ENCODE results near the gene FNDC10.
A peak's percentile ranks its signal among the peaks of the same experiment; 100 is the strongest.

The FNDC10 gene

DNA sequence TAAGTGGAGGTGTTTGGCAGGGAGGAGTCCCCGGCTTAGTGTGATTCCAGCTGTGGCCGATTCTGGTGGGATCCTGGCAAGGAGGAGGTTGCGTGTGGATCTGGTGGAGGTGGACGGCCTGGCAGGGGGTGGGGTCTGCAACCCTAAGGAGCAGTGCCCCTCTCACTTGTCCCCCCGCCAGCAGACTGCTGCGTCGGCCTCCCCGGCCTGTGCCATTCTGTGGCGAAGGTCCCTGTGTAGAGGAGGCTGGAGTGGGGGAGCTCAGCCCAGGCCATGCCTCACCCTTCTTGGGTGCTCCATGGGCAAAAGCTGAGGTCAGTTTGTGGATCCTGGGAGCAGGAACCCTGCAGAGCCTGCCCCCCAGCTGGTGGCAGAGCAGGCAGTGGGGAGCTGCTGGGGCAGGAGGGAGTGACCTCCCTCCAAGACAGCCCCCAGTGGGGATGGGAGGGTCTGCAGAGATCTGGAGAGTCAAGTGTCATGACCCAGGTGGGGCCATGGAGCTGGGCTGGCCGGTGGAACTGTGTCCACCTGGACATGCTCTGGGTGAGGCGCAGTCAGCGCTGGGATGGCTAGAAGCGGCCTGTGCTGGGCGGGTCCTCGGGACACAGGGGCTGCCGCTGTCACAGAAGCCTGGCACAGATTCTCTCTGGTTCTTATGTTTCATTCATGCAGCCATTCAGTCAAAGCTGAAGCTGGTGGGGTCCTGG, 20.7 kb upstream of the FNDC10 start:
- no peak for TF ChIP-seq MAX (IDR thresholded peaks at IDR 0.05)
- no peak for TF ChIP-seq CREB1 (IDR thresholded peaks at IDR 0.05; ENCODE audit: low read depth)
- TF ChIP-seq EP300 (IDR thresholded peaks at IDR 0.05; ENCODE audit: borderline replicate concordance), result no peak
- no peak for TF ChIP-seq EGR1 (IDR thresholded peaks at IDR 0.05)
- TF ChIP-seq, protein P1, sequence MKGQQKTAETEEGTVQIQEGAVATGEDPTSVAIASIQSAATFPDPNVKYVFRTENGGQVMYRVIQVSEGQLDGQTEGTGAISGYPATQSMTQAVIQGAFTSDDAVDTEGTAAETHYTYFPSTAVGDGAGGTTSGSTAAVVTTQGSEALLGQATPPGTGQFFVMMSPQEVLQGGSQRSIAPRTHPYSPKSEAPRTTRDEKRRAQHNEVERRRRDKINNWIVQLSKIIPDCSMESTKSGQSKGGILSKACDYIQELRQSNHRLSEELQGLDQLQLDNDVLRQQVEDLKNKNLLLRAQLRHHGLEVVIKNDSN (IDR thresholded peaks at IDR 0.05), result no peak
- no peak for TF ChIP-seq REST (IDR thresholded peaks at IDR 0.05; ENCODE audit: low read depth)
- no peak for TF ChIP-seq TCF12 (IDR thresholded peaks at IDR 0.05; ENCODE audit: low read depth)
- no peak for TF ChIP-seq CEBPB (IDR thresholded peaks at IDR 0.05)
- TF ChIP-seq RAD21 (IDR thresholded peaks at IDR 0.05; ENCODE audit: low read depth), result no peak
- no peak for TF ChIP-seq NFIC (IDR thresholded peaks at IDR 0.05)
- TF ChIP-seq ZBTB7A (IDR thresholded peaks at IDR 0.05; ENCODE audit: low read depth), result no peak
- no peak for TF ChIP-seq FOXM1 (IDR thresholded peaks at IDR 0.05; ENCODE audit: borderline replicate concordance, low read depth)
- no peak for TF ChIP-seq YY1 (IDR thresholded peaks at IDR 0.05; ENCODE audit: low read depth)

DNA sequence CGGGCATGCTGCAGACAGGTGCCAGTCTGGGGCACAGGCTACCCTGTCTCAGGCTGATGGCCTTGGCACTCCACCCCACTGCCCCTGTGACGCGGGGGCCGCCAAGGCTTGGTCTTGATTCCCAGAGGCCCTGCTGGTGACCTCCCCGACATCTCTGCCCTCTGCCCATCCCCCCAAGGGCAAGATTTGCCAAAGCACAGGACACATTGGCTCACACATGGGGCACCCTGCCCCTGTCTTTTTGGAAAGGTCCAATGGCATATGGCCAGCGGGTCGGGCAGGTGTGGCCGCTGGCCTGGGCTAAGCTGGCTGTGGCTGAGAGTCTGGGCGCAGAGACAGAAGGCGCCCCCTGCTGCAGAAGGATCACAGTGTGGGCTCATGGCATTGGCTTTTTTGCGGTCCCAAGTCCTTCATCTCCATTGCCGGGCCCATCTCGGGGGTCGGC, 20.0 kb upstream of the FNDC10 start:
- TF ChIP-seq CREB1 (IDR thresholded peaks at IDR 0.05; ENCODE audit: low read depth) (no peak), RAD21 (IDR thresholded peaks at IDR 0.05; ENCODE audit: low read depth) (peak; percentile 39)

DNA sequence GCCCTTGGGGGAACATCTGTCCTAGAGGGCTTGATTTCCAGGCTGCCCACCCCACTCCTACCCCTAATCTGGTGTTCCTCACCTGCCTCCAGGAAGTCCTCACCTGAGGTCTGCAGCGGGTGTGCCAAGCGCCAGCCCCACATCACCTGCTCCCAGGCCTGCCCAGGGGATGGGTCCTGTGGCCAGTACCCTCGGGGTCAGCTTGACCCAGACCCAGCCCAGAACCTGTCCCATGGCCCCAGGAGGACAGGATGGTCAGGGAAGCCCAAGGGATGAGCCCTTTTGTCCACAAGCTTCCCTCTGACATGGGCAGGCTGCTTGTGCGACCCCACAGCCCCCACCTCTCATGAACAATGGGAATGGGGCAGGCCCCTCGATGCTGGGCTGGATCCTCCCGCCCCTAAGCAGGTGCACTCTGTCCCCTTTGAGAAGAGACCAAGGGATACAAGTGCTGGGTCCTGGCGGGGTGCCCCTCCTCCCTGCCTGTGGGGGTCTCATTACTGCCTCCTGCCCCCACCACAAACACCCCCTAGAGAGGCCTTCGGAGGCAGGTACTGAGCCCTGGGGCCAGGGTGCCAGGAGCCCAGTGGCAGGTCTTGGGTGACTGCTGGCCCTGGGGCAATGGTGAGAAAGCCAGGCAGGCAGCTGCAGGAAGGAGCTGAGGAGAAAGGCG, 18.6 kb upstream of the FNDC10 start:
- TF ChIP-seq YY1 (IDR thresholded peaks at IDR 0.05; ENCODE audit: low read depth), result no peak

DNA sequence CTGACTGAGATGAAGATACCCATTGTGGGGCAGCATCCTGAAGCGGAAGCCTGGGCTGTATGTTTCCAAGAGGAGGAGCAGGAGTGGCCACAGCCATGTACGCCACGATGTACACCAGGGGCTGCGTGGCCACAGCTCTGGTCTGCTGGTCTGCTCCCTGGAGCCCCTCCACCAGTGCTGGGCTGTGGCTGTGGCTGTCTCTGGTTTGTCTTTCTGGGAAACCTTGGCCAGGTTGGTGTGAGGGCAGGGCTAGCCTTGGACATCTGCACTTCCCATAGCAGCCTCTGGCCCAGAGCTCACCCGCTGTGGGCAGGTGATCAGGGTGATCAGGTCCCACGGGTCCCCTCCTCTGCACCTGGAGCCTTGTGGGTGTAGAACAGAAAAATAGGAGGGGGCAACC, 18.0 kb upstream of the FNDC10 start:
- no peak for TF ChIP-seq YY1 (IDR thresholded peaks at IDR 0.05; ENCODE audit: low read depth)
- TF ChIP-seq EGR1 (IDR thresholded peaks at IDR 0.05), result no peak
- TF ChIP-seq CREB1 (IDR thresholded peaks at IDR 0.05; ENCODE audit: low read depth), result no peak
- TF ChIP-seq ZBTB7A (IDR thresholded peaks at IDR 0.05; ENCODE audit: low read depth), result no peak
- TF ChIP-seq TCF12 (IDR thresholded peaks at IDR 0.05; ENCODE audit: low read depth), result no peak
- TF ChIP-seq TAF1 (IDR thresholded peaks at IDR 0.05; ENCODE audit: low read depth), result no peak
- TF ChIP-seq, protein P1 (IDR thresholded peaks at IDR 0.05), result no peak

DNA sequence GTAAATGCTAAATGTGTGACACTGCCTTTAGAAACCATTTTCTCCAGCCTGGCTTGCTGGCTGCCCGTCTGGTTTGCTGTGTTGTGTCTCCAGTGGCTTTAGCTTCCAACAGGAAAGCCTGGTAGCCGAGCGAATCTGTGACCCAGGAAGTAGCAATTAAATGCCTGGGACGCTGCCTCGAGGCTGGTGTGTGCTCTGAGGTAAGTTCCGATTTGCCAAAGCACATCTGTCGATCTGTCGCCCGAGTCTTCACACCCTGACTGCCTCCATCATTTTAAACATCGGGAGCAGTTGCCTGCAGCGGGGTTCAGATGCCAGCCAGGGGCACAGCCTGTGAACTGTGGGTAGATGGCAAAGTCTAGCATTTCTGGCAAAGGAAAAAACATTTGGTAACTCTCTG, 17.6 kb upstream of the FNDC10 start:
- TF ChIP-seq NFIC (IDR thresholded peaks at IDR 0.05) (no peak), TEAD4 (IDR thresholded peaks at IDR 0.05) (no peak), RAD21 (IDR thresholded peaks at IDR 0.05; ENCODE audit: low read depth) (no peak), CREB1 (IDR thresholded peaks at IDR 0.05; ENCODE audit: low read depth) (no peak)

DNA sequence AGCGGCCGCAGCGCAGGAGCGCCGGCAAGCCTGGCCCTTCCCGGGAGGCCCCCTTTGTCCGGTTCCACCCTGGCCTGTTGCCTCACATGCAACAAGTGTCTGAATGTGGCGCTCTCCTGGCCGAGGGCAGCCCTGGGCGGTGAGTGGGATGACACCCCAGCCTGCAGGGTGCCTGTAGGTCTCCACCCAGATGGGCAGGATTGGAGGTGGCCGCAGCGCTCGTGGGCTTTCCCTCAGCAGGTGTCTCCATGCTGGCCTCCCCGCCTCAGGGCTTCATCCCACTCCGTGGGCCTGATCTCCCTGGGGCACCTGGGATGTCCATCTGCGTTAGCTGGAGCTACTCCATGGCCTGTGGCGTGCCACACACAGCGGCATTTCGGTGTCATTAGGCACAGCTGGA, 16.9 kb upstream of the FNDC10 start:
- TF ChIP-seq TCF12 (IDR thresholded peaks at IDR 0.05; ENCODE audit: low read depth), result no peak
- no peak for TF ChIP-seq CEBPB (IDR thresholded peaks at IDR 0.05)
- TF ChIP-seq, protein P1 (IDR thresholded peaks at IDR 0.05), result no peak
- TF ChIP-seq TAF1 (IDR thresholded peaks at IDR 0.05; ENCODE audit: low read depth), result no peak
- TF ChIP-seq NFIC (IDR thresholded peaks at IDR 0.05), result no peak
- no peak for TF ChIP-seq MAX (IDR thresholded peaks at IDR 0.05)
- TF ChIP-seq TEAD4 (IDR thresholded peaks at IDR 0.05), result no peak

DNA sequence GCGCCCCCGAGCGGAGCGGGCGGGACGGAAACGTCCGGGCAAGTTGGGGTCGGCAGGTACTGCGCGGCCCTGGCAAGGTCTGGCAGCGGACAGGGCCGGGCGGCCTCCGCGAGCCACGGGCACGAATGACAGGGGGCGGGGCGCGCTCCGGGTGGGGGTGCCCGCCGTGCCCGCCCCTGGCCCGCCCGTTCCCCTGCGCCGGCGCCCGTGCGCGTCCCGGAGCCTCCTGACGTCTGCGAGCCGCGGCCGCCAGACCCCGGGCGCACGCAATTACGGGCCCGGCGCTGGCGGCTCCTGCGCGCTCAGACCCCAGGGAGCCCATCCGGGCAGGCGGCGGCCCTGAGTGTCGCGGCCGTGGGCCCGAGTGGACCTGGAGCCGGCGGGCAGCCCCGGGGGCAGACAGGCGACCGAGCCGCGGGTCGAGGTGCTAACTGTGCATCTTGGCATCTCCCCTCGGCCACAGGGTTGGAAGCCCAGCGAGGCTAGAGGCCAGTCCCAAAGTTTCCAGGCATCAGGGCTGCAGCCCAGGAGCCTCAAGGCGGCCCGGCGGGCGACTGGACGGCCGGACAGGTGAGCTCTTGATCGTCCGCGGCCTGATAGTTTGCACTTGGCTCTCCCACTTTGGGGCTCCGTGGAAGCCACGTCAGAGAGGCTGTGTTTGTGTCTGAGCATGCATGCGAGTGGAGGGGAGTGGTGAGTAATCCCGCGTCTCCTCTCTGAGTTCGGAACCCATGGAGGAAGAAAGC, 16.3 kb upstream of the FNDC10 start:
- TF ChIP-seq EP300 (IDR thresholded peaks at IDR 0.05; ENCODE audit: borderline replicate concordance), result no peak
- TF ChIP-seq EGR1 (IDR thresholded peaks at IDR 0.05), result no peak
- TF ChIP-seq, protein P1 (IDR thresholded peaks at IDR 0.05), result no peak
- TF ChIP-seq CREB1 (IDR thresholded peaks at IDR 0.05; ENCODE audit: low read depth), result no peak
- no peak for TF ChIP-seq REST (IDR thresholded peaks at IDR 0.05; ENCODE audit: low read depth)
- no peak for TF ChIP-seq FOXM1 (IDR thresholded peaks at IDR 0.05; ENCODE audit: borderline replicate concordance, low read depth)
- TF ChIP-seq TAF1 (IDR thresholded peaks at IDR 0.05; ENCODE audit: low read depth), result no peak; the same call in 1 of the 2 replicates
- no peak for TF ChIP-seq TCF12 (IDR thresholded peaks at IDR 0.05; ENCODE audit: low read depth)
- TF ChIP-seq RAD21 (IDR thresholded peaks at IDR 0.05; ENCODE audit: low read depth), result no peak
- TF ChIP-seq ZBTB7A (IDR thresholded peaks at IDR 0.05; ENCODE audit: low read depth), result no peak
- no peak for TF ChIP-seq CEBPB (IDR thresholded peaks at IDR 0.05)
- TF ChIP-seq MAX (IDR thresholded peaks at IDR 0.05), result no peak
- no peak for TF ChIP-seq NFIC (IDR thresholded peaks at IDR 0.05)

Data from Ishikawa (cell line).